LNCAP (cell line): Measurements from ENCODE around the gene TSSK6.

ENCODE experiments used
- TF ChIP-seq, protein P1 (sequence below): fragments of 450-650 bp; IDR thresholded peaks from 2 replicates; pipeline ENCODE4 v1.5.1; 2017; ENCODE audit warnings: mild to moderate bottlenecking

TSSK6 gene

DNA sequence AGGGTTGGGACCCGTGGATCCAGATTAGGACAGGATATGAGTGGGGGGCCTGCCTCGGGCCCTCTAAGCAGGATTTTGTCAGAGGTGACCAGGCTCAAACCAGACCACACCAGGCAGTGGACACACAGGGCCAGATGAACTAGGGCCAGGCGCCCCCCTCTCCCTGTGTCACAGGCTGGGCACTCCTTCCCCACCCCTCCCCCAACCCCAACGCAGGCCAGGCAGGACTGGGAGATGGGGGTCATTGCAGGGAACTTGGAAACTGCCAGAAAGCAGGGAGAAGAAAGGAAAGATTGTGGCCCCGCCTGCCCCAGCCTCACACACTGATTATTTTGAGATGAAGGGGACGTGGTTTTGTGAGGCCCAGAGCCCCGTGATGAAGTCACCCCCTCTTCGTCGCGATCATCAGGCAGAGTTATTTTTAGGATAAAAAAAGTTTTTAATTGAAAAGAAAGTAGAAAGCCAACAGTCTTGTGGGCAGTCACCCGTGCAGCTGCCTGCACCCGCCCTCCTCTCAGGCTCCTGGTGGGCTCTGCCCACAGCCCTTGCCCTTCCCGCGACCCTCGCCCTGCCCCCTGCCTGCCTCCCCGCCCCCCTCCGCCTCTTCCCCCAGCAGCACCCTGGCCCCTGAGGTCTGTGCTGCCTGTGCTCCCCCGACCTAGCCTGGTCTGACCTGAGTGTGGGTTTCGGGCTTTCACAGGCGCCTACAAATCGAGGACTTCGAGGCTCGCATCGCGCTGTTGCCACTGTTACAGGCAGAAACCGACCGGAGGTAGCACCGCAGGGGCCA lies 11.4 kb upstream of the TSSK6 start:
- TF ChIP-seq, protein P1, sequence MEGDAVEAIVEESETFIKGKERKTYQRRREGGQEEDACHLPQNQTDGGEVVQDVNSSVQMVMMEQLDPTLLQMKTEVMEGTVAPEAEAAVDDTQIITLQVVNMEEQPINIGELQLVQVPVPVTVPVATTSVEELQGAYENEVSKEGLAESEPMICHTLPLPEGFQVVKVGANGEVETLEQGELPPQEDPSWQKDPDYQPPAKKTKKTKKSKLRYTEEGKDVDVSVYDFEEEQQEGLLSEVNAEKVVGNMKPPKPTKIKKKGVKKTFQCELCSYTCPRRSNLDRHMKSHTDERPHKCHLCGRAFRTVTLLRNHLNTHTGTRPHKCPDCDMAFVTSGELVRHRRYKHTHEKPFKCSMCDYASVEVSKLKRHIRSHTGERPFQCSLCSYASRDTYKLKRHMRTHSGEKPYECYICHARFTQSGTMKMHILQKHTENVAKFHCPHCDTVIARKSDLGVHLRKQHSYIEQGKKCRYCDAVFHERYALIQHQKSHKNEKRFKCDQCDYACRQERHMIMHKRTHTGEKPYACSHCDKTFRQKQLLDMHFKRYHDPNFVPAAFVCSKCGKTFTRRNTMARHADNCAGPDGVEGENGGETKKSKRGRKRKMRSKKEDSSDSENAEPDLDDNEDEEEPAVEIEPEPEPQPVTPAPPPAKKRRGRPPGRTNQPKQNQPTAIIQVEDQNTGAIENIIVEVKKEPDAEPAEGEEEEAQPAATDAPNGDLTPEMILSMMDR, result no peak

DNA sequence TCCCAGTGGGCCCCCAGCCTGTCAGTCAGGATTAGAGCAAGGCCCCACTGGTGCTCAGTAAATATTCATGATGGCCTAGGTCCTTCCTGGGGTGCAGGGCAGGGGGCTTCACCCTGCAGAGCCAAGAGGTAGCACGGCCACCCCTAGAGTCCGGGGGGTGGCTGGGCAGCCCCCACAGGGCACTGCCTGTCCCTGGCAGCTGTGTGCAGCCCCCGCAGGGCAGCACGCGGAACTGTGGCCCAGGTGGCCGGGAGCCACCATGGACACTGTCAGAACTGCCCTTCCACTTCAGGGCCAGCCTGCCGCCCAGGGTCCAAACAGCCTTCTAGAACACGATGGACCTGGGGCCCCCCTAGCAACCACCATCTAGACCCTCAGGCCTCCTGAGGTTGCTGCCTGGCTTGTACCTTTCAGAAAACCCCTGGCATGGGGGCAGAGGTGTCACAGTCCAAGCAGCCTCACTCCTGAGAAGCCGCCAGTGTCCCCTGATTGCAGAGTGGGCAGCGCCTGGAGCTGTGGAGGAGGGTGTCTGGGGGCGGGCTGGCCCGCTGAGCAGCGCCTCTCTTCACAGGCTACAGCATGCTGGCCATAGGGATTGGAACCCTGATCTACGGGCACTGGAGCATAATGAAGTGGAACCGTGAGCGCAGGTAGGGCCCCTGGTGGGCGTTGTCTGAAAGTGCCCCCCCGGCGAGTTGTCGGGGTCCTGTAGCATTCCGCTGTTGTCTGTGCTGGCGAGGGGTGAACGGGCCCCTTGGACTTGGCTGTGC lies 10.4 kb upstream of the TSSK6 start:
- TF ChIP-seq, protein P1, result no peak

DNA sequence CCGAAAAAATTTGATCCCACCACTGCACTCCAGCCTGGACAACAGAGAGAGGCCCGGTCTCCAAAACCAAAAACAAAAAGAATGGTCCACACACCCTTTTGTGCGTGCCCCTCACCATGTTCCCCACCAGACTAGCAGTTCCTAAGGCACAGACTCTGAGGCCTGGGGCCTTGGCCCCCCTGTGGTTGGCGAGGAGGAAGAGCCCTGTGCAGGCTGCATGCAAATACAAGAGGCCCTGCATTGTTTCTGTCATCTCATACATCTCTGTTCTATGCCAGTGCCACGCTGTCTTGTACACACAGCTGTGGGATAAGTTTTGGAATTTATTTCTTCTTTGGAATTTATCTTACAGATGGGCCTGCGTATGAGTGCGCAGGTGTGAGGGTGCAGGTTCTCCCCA lies 8.7 kb upstream of the TSSK6 start:
- TF ChIP-seq, protein P1, result no peak

DNA sequence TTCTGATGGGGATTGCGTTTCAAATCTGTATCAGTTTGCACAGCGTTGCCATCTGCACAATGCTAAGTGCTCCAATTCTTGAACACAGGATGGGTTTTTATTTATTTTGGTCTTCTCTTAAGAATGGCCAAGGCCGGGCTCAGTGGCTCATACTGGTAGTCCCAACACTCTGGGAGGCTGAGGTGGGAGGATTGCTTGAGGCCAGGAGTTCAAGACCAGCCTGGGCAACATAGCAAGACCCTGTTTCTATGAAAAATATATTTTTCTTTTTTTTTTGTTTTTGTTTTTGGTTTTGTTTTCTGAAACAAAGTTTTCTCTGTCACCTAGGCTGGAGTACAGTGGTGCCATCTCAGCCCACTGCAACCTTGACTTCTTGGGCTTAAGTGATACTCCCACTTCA lies 7.8 kb upstream of the TSSK6 start:
- TF ChIP-seq, protein P1, result no peak

DNA sequence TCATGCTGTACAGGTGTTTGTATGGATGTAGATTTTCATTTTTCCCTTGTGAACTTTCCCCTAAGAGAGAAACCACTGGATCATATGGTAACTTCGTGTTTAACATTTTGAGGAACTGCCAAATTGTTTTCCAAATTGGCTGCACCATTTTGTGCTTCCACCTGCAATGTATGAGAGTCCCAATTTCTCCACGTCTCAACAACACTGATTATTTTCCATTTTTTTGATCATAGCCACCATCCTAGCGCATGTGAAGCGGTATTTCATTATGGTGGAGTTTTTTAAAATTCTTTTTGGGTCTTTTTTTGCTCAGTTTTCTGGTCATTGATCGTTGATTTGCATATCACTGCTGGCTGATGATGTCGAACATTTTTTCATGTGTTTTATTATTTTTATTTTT lies 5.6 kb upstream of the TSSK6 start:
- TF ChIP-seq, protein P1, result no peak

DNA sequence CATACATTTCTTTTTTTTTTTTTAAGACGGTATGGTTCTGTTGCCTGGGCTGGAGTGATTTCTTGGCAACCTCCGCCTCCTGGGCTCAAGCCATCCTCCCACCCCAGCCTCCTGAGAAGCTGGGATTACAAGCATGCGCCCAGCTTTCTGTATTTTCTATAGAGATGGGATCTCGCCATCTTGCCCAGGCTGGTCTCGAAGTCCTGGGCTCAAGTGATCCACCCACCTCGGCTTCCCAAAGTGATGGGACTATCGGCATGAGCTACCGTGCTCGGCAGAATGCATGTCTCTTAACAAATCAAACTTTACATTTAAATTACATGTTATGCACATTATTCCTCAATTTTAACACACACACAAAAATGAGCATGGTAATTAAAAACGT lies 1.9 kb upstream of the TSSK6 start:
- TF ChIP-seq, protein P1, result no peak

DNA sequence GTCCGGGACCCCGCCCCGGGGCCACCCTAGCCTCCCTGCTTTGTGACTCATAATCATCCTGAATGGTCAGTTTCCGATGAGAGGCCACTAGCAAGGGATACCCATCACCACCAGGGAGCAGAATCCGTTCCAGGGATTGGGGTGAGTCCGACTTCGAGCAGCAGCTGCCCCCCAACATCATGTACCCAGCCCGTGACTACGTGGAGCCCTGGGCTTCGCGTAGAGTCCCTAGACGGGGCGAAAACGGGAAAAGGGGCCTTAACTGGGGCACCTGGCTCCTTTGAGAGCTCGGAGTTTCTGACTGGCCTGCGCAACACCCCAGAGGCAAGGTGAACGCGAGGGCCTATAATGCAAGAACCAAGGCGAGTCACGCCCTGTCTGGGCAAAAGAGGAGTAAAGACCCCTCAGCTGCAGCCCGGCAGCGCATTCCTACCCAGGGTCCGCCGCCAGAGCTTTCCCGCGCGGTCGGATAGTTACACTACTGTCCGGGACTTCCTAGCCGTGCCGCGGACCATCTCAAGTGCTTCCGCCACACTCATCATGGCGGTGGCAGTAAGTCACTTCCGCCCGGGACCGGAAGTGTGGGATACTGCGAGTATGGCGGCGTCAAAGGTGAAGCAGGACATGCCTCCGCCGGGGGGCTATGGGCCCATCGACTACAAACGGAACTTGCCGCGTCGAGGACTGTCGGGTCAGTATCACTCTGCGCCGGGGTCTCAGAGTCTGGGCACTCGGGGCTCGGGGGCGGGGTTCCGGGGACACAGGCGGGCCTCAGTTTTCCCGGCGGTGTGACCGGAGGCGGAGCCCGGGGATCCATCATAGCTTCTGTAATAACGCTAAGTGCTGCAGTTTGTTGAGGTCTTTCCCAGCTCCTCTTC lies 533 bp upstream of the TSSK6 start, which contains the start of gene NDUFA13:
TSS of gene NDUFA13 (plus strand) at position 584 of the 878 bp plus-strand sequence. CDS start at position 598, 14 bp downstream.
- TF ChIP-seq, protein P1, result no peak
